Esophagus squamous epithelium (tissue), 5 donors: ENCODE results near the gene ARID3A. TPM values are rescaled to one million over a fixed set of nuclear protein-coding genes. Genes with fewer than 3 reads are reported as not detected.
A peak's percentile ranks its signal among the peaks of the same experiment; 100 is the strongest.

Source experiments
- DNase-seq: peaks from one replicate; lab custom pipeline; 2025; lab: John Stamatoyannopoulos, UW
- H3K27ac ChIP-seq, 4 donors: fragments of 200-600 bp; sonication (generic); one replicate each; pipeline ENCODE4 v1.5.1; 2016 to 2019; ENCODE audit warnings: mild to moderate bottlenecking in 1 of 4
- H3K27me3 ChIP-seq, 4 donors: fragments of 200-600 bp; sonication (generic); 1 replicate in 3 of 4; 2 replicates in 1 of 4; pipeline versions ENCODE4 v1.5.1 to v1.6.0; 2017 to 2021; ENCODE audit warnings: antibody characterized with exemption in 1 of 4
- H3K36me3 ChIP-seq, 3 donors: fragments of 200-600 bp; sonication (generic); one replicate each; pipeline ENCODE4 v1.5.1; 2016 to 2019
- H3K4me1 ChIP-seq, 3 donors: fragments of 200-600 bp; sonication (generic); one replicate each; pipeline ENCODE4 v1.5.1; 2017 to 2019
- H3K4me3 ChIP-seq, 4 donors: fragments of 200-600 bp; sonication (generic); 1 replicate in 3 of 4; 2 replicates in 1 of 4; pipeline ENCODE4 v1.5.1; 2016 to 2019; ENCODE audit warnings: mild to moderate bottlenecking in 2 of 4, moderate library complexity in 1 of 4
- H3K9me3 ChIP-seq, 3 donors: fragments of 200-600 bp; sonication (generic); one replicate each; pipeline ENCODE4 v1.5.1; 2016 to 2019
- CTCF ChIP-seq, 6 experiments: fragments of 450-650 bp in 4 of 6; fragments of 200-600 bp in 2 of 6; sonication (generic) in 2 of 6; IDR thresholded peaks; one replicate each; pipeline ENCODE4 v1.5.1; 2016 to 2019; ENCODE audit warnings: antibody characterized with exemption in 6 of 6, mild to moderate bottlenecking in 4 of 6, moderate library complexity in 4 of 6
- POLR2A ChIP-seq, 4 donors: fragments of 450-650 bp; IDR thresholded peaks; one replicate each; pipeline ENCODE4 v1.6.1; 2017; ENCODE audit warnings: antibody characterized with exemption in 4 of 4, mild to moderate bottlenecking in 4 of 4, moderate library complexity in 3 of 4
- WGBS, 2 donors: methylation state at CpG; one replicate each; pipeline ENCODE4 v1.1.5; 2018; 5-methylcytosine and 5-hydroxymethylcytosine counted together
- intact Hi-C: fragments of 100-400 bp; cut with DNase I; formaldehyde crosslinking; loops from one replicate; pipeline ENCODE4 v1.15.0; 2022
- total RNA-seq, 4 donors: library from RNA; depleted of rRNA; stranded (reverse); fragments of >200 nt; gene quantifications; one replicate each; pipeline ENCODE4 v1.1.0, GENCODE V29; 2016
- donor health status: DM: yes; HTN: yes; CAD: no.

ARID3A gene
- total RNA-seq, 4 donors from 2014 or later = 3.0 to 6.6 (median 4.7) TPM

DNA sequence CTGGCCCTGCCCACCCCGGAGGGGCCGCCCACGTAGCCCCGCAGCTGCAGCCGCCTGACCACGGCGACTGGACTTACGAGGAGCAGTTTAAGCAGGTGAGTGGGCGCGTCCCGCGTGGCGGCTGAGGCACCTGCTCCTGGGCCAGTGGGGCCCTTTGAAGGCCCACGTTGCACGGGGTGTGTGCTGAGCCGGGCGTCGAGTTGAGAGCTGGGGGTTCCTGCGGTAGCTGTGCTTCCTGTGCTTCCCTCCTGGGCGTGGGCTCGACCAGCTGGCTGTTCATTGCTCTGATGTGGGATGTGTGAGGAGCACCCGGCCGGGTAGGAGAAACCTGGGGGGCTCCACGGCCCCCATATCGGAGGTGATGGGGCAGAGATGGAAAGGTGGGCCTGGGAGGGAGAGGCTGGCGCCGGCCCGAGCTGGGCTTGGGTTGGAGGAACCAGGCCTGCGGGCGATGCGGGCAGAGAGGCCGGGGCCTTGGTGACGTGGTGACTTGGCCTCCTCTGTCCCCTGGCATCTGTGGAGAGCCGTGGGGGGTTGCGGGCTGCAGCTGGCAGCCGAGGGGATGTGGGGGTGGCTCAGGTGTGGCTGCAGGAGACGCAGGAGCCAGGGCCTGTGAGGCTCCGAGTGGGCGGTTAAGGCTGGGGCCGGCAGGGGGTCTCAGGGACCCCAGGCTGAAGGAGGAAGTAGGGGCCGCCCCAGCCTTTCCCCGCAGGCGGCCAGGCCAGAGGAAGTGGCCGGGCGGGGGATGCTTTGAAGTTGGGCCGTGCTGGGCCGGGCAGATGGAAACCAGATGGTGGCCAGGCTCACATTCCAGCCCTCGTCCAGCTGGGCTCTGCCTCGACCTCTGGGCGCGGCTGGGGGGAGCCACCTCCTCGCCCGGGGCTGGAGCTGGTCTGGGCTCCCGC is 7.1 kb downstream of the ARID3A start:
- TF ChIP-seq POLR2A (IDR thresholded peaks at IDR 0.05) (no peak), CTCF (IDR thresholded peaks at IDR 0.05) (no peak)
- H3K36me3 ChIP-seq = peaks cover 0 to 22% (median 0%) of the 10 kb centered on the region in 3 donors
- intact Hi-C loops = no loop called here
- WGBS, 2 donors = 27 to 59% methylated on average over 6 to 21 of the region's 54 CpGs
- peak overlapping the region in 3 of 4 donors; percentile 36 to 73 (median 61) for H3K27ac ChIP-seq
- H3K9me3 ChIP-seq = no peaks in the 10 kb centered on the region
- peaks cover 31 to 48% (median 35%) of the 10 kb centered on the region in 3 donors for H3K4me1 ChIP-seq
- peak overlapping the region in 2 of 4 donors; percentile 0 to 47 for H3K4me3 ChIP-seq
- no peaks in the 10 kb centered on the region for H3K27me3 ChIP-seq
- DNase-seq = no peak

DNA sequence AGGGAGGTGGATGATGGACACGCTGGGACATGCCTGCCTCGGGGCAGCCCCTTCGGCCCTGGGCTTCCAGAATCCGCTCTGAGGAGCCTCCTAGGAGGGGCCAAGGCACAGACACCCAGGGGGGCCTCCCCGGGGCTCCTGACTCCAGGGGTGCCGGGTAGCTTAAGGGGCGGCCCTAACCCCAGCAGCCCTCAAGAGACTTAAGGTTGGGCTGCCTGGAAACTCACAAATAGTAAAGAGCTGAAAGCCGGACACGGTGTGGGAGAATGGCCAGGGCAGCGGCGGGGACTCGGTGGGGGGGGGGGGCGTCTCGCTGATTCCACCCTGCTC is 7.7 kb downstream of the ARID3A start:
- Histone ChIP-seq H3K4me3 (peak overlapping the region in 2 of 4 donors; percentile 0 to 47), H3K9me3 (no peaks in the 10 kb centered on the region), H3K27ac (peak overlapping the region in 3 of 4 donors; percentile 36 to 73 (median 61)), H3K27me3 (no peaks in the 10 kb centered on the region), H3K36me3 (peaks cover 0 to 22% (median 0%) of the 10 kb centered on the region in 3 donors), H3K4me1 (peaks cover 31 to 42% (median 33%) of the 10 kb centered on the region in 3 donors)
- intact Hi-C loops = no loop called here
- WGBS, 2 donors = 64% methylated on average over 3 of the region's 14 CpGs; no CpG with 5 or more reads in 1 of the 2 donors
- DNase-seq = no peak
- TF ChIP-seq CTCF (IDR thresholded peaks at IDR 0.05) (no peak), POLR2A (IDR thresholded peaks at IDR 0.05) (no peak)

DNA sequence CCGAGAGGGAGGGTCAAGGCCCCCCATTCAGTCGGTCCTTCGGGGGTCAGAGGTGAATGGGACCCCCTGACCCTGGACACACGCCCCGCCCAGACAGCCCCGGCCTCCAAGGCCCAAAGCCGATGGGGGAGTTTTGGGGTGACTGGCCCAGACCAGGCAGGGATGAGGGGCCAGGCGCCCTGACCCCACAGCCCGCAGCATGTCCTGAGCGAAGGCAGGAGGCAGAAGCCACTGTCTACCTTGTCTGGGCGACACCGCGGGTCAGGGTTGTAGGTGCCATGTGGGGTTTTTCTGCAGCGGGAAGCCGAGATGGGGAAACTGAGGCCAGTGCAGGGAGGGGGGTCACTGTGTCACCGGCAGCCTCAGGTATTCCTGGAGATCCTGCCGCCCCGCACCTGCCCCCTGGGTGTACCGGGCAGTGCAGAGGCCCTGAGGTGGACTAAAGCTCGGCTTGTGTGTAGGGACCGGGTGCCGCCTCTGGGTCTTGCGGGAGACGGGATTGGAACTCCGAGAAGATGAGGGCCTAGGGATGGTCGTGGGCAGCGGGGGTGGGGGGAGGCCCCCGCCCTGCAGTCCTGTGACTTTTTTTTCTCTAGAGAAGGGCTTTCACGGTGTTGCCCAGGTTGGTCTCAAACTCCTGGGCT is 8.5 kb downstream of the ARID3A start:
- no peak for DNase-seq
- Histone ChIP-seq H3K9me3 (no peaks in the 10 kb centered on the region), H3K27me3 (no peaks in the 10 kb centered on the region), H3K4me1 (peaks cover 31 to 42% (median 33%) of the 10 kb centered on the region in 3 donors), H3K36me3 (peaks cover 0 to 17% (median 0%) of the 10 kb centered on the region in 3 donors), H3K4me3 (peak overlapping the region in 1 of 4 donors; percentile 21), H3K27ac (peak overlapping the region in 3 of 4 donors; percentile 54 to 68 (median 61))
- intact Hi-C loops = no loop called here
- no peak for TF ChIP-seq POLR2A (IDR thresholded peaks at IDR 0.05)
- no peak for TF ChIP-seq CTCF (IDR thresholded peaks at IDR 0.05)
- WGBS, 2 donors = 78 to 80% methylated on average over 5 to 14 of the region's 29 CpGs

DNA sequence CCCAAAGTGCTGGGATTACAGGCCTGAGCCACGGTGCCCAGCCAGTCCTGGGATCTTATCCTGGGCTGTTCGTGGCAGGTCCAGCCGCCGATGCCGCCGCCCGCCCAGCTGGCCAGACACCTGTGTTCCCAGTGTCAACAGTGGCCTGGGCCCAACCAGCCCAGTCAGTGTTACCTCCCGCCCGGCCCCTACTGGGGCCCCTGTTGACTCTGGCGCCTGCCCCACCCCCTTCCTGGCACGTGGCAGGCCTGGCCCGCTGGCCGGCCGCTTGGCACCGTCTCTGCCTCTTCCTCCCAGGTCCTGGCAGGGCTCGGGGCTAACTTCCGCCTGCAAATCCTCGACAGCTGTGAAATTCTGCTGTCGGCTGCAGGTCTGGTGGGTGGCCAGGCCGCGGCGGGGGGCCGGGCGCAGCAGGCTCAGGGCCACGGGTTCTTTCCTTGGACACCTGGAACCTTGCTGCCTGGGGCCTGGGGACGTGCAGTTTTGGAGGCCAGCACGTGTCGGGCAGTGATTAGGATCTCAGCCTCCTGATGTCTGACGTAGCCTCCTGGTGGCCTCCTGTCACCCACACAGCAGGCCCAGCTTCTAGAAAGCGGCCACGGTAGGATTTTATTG is 9.1 kb downstream of the ARID3A start:
- intact Hi-C loops = no loop called here
- no peaks in the 10 kb centered on the region for H3K9me3 ChIP-seq
- no peak for DNase-seq
- H3K27me3 ChIP-seq = no peaks in the 10 kb centered on the region
- H3K27ac ChIP-seq = peak overlapping the region in 3 of 4 donors; percentile 54 to 68 (median 61)
- H3K4me1 ChIP-seq = peaks cover 31 to 48% (median 33%) of the 10 kb centered on the region in 3 donors
- 7 to 20% methylated on average over 1 to 3 of the region's 31 CpGs for WGBS, 2 donors
- peak overlapping the region in 1 of 4 donors; percentile 21 for H3K4me3 ChIP-seq
- TF ChIP-seq CTCF (IDR thresholded peaks at IDR 0.05) = no peak
- no peak for TF ChIP-seq POLR2A (IDR thresholded peaks at IDR 0.05)
- peaks cover 0 to 11% (median 0%) of the 10 kb centered on the region in 3 donors for H3K36me3 ChIP-seq
